Astrocyte (in vitro differentiated cells and primary cell): ENCODE measurements around the gene UNC93A. TPM values are rescaled to one million over a fixed set of nuclear protein-coding genes. Genes with fewer than 3 reads are reported as not detected.
"Not testable (repeated sequence)": the region's sequence is repeated elsewhere in the genome, so short reads cannot be mapped to it uniquely, and the experiment has no call there.

ENCODE experiments used
- DNase-seq: peaks from one replicate; pipeline ENCODE4 v3.0.0-alpha.2; 2010; ENCODE audit warnings: low read depth
- FAIRE-seq: peaks from 2 replicates; lab custom pipeline; 2011; peaks lifted over from hg19 to GRCh38; lab: Jason Lieb, UNC
- H2AFZ ChIP-seq: 2 replicates; pipeline ENCODE4 v1.6.0; 2012; ENCODE audit warnings: low read depth, low read length, inconsistent platforms
- H3K27ac ChIP-seq: 2 replicates; pipeline ENCODE4 v1.5.1; 2011; ENCODE audit warnings: low read depth, low read length, inconsistent platforms
- H3K27me3 ChIP-seq: 2 replicates; pipeline ENCODE4 v1.6.0; 2011; ENCODE audit warnings: low read length, inconsistent platforms; ENCODE audit not compliant: insufficient read depth
- H3K36me3 ChIP-seq: 2 replicates; pipeline ENCODE4 v1.5.1; 2011; ENCODE audit warnings: low read length, inconsistent platforms; ENCODE audit not compliant: insufficient read depth
- H3K4me1 ChIP-seq: 2 replicates; pipeline ENCODE4 v1.5.1; 2011; ENCODE audit warnings: low read length, inconsistent platforms; ENCODE audit not compliant: insufficient read depth
- H3K4me2 ChIP-seq: 2 replicates; pipeline ENCODE4 v1.6.0; 2012; ENCODE audit warnings: low read length, inconsistent platforms
- H3K4me3 ChIP-seq: 2 replicates; pipeline ENCODE4 v1.5.1; 2011; ENCODE audit warnings: low read depth, mild to moderate bottlenecking, low read length, inconsistent platforms; ENCODE audit not compliant: insufficient read depth
- H3K79me2 ChIP-seq: 2 replicates; pipeline ENCODE4 v1.6.0; 2012; ENCODE audit warnings: mild to moderate bottlenecking, low read length, inconsistent platforms; ENCODE audit not compliant: insufficient read depth
- H3K9ac ChIP-seq: 2 replicates; pipeline ENCODE4 v1.6.0; 2012; ENCODE audit warnings: mild to moderate bottlenecking, low read length, inconsistent platforms
- H3K9me3 ChIP-seq: 2 replicates; pipeline ENCODE4 v1.5.1; 2012; ENCODE audit warnings: low read depth, mild to moderate bottlenecking, low read length, inconsistent platforms; ENCODE audit not compliant: insufficient read depth
- H4K20me1 ChIP-seq: 2 replicates; pipeline ENCODE4 v1.6.0; 2012; ENCODE audit warnings: low read length, inconsistent platforms; ENCODE audit not compliant: insufficient read depth
- H3K27ac Mint-ChIP-seq: one replicate; pipeline ENCODE4 v1.8.0; 2021; ENCODE audit warnings: mild to moderate bottlenecking, mixed read lengths; ENCODE audit not compliant: unreplicated experiment
- H3K27me3 Mint-ChIP-seq: one replicate; pipeline ENCODE4 v1.8.0; 2021; ENCODE audit warnings: low read depth, mixed read lengths; ENCODE audit not compliant: unreplicated experiment
- H3K36me3 Mint-ChIP-seq: one replicate; pipeline ENCODE4 v1.8.0; 2021; ENCODE audit warnings: low read depth, mixed read lengths; ENCODE audit not compliant: unreplicated experiment
- H3K4me1 Mint-ChIP-seq: one replicate; pipeline ENCODE4 v1.8.0; 2021; ENCODE audit warnings: low read depth, mixed read lengths; ENCODE audit not compliant: unreplicated experiment
- H3K4me3 Mint-ChIP-seq: one replicate; pipeline ENCODE4 v1.8.0; 2021; ENCODE audit warnings: mild to moderate bottlenecking, moderate library complexity, mixed read lengths; ENCODE audit not compliant: unreplicated experiment
- H3K9me3 Mint-ChIP-seq: one replicate; pipeline ENCODE4 v1.8.0; 2021; ENCODE audit warnings: mild to moderate bottlenecking, mixed read lengths; ENCODE audit not compliant: unreplicated experiment
- CTCF ChIP-seq: IDR thresholded peaks from 2 replicates; pipeline ENCODE4 v1.5.1; 2011; ENCODE audit warnings: low read depth, mild to moderate bottlenecking, inconsistent platforms, low read length, moderate library complexity; ENCODE audit not compliant: insufficient read depth
- EZH2 ChIP-seq: IDR thresholded peaks from 2 replicates; pipeline ENCODE4 v1.6.1; 2012; ENCODE audit warnings: mild to moderate bottlenecking, low read length, inconsistent platforms; ENCODE audit not compliant: insufficient read depth
- total RNA-seq: library from RNA; stranded (reverse); gene quantifications from 2 replicates; pipeline ENCODE4 v1.2.1, GENCODE V29; 2021

UNC93A gene
- total RNA-seq, 1 donor from 2014 or later: not detected

DNA sequence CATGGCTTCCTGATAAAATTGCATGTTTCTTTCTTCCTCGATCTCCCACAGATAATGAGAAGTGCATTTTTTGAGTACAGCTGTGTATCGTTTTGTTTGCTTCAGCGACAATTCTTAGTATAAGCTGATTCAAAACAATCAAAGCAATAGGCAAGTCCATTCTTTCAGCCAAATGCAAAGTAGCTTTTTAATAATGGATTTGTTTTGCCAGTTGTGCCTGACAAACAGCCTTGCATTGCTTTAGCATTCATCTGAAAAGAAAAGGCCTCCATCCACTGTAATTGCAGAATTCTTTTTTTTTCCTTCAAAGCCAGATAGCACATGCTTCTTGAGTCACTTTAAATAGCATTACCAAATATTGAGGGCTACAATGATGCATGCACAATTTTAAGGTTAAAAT, 65.8 kb downstream of the UNC93A start:
- Histone ChIP-seq H4K20me1 (no peaks in the 10 kb centered on the region), H3K79me2 (no peaks in the 10 kb centered on the region), H3K27ac (no peak overlapping the region), H3K9me3 (no peaks in the 10 kb centered on the region), H3K9ac (no peak overlapping the region), H3K4me3 (no peak overlapping the region), H3K36me3 (no peaks in the 10 kb centered on the region), H2AFZ (no peak overlapping the region), H3K27me3 (no peaks in the 10 kb centered on the region), H3K4me2 (no peak overlapping the region), H3K4me1 (no peaks in the 10 kb centered on the region)
- FAIRE-seq: no peak
- H3K4me3 Mint-ChIP-seq: no peak overlapping the region
- TF ChIP-seq CTCF (no peak), EZH2 (no peak)
- H3K4me1 Mint-ChIP-seq: no peaks in the 10 kb centered on the region
- H3K27ac Mint-ChIP-seq: no peak overlapping the region
- peaks cover 19% of the 10 kb centered on the region for H3K27me3 Mint-ChIP-seq
- H3K36me3 Mint-ChIP-seq: no peaks in the 10 kb centered on the region
- no peaks in the 10 kb centered on the region for H3K9me3 Mint-ChIP-seq
- no peak for DNase-seq

GRCh38 chr6:167358394-167358793, 67.3 kb downstream of the UNC93A start:
- DNase-seq: not testable (repeated sequence)

GRCh38 chr6:167361170-167361569, 70.1 kb downstream of the UNC93A start:
- H3K36me3 ChIP-seq, FAIRE-seq, H3K9me3 Mint-ChIP-seq, H3K4me3 Mint-ChIP-seq, H3K9ac ChIP-seq, H3K4me2 ChIP-seq, H4K20me1 ChIP-seq, H3K4me1 Mint-ChIP-seq, H3K27ac Mint-ChIP-seq, H2AFZ ChIP-seq, DNase-seq, H3K9me3 ChIP-seq, H3K36me3 Mint-ChIP-seq, H3K4me3 ChIP-seq, H3K27me3 ChIP-seq, H3K79me2 ChIP-seq, H3K4me1 ChIP-seq, H3K27ac ChIP-seq: not testable (repeated sequence)
- H3K27me3 Mint-ChIP-seq: peaks cover 17% of the 10 kb centered on the region

More at GRCh38 chr6:167358394-167358793, 67.3 kb downstream of the UNC93A start:
- not testable (repeated sequence) for H3K4me1 ChIP-seq, H3K27ac ChIP-seq, H3K36me3 ChIP-seq, H3K9me3 ChIP-seq, H3K27me3 ChIP-seq, FAIRE-seq, H3K27ac Mint-ChIP-seq, H3K9ac ChIP-seq, H3K4me2 ChIP-seq, H3K36me3 Mint-ChIP-seq, H3K4me3 Mint-ChIP-seq, H4K20me1 ChIP-seq, H2AFZ ChIP-seq, H3K4me3 ChIP-seq, H3K4me1 Mint-ChIP-seq, H3K9me3 Mint-ChIP-seq, H3K79me2 ChIP-seq
- H3K27me3 Mint-ChIP-seq: peaks cover 21% of the 10 kb centered on the region

Other genes with a start within 250 kb of the UNC93A start
- gene CCR6, start 168.2 kb upstream of the UNC93A start, total RNA-seq: not detected in 2 replicates
- gene GPR31, start 133.3 kb upstream of the UNC93A start, total RNA-seq: not detected in 2 replicates
- gene TTLL2, start 33.8 kb downstream of the UNC93A start, total RNA-seq: not detected in 2 replicates